H1 (cell line): ENCODE results near the gene CES3.

Experiments
- GTF2F1 ChIP-seq: IDR thresholded peaks from 2 replicates; pipeline ENCODE4 v1.6.1; 2012; ENCODE audit warnings: low read depth, low read length, improper control_type of control experiment, borderline replicate concordance
- JUN ChIP-seq: IDR thresholded peaks from 2 replicates; pipeline ENCODE4 v1.6.1; 2011; ENCODE audit warnings: low read depth, mild to moderate bottlenecking, improper control_type of control experiment, low read length
- POLR2A ChIP-seq, 2 experiments: IDR thresholded peaks; 1 replicate in 1 of 2; 2 replicates in 1 of 2; pipeline ENCODE4 v1.6.1; 2011; ENCODE audit warnings: low read depth in 2 of 2, low read length in 2 of 2, mild to moderate bottlenecking in 2 of 2; ENCODE audit errors: control extremely low read depth in 1 of 2
- TBP ChIP-seq: IDR thresholded peaks from 2 replicates; pipeline ENCODE4 v1.6.1; 2011; ENCODE audit warnings: low read depth, low read length, improper control_type of control experiment

- no peak for TF ChIP-seq JUN
- no peak for TF ChIP-seq TBP
- no peak for TF ChIP-seq POLR2A (IDR thresholded peaks at IDR 0.05; ENCODE audit: control extremely low read depth in 1 of 2, low read depth in 2 of 2, low read length in 2 of 2)
- TF ChIP-seq GTF2F1: no peak
Measured at GRCh38 chr16:66984892-66985311, 23.8 kb downstream of the CES3 start.
